GM12892 (cell line): Measurements from ENCODE around the gene MSH2.

ENCODE experiments used
- POLR2A ChIP-seq: IDR thresholded peaks from 2 replicates; pipeline ENCODE4 v1.6.1; 2011; ENCODE audit warnings: low read depth, low read length, control low read depth
- POLR2AphosphoS5 ChIP-seq: IDR thresholded peaks from 2 replicates; pipeline ENCODE4 v1.6.1; 2011; ENCODE audit warnings: low read depth, low read length, control low read depth
- TAF1 ChIP-seq: IDR thresholded peaks from 2 replicates; pipeline ENCODE4 v1.6.1; 2011; ENCODE audit warnings: low read depth, mild to moderate bottlenecking, control low read depth, low read length, borderline replicate concordance

DNA sequence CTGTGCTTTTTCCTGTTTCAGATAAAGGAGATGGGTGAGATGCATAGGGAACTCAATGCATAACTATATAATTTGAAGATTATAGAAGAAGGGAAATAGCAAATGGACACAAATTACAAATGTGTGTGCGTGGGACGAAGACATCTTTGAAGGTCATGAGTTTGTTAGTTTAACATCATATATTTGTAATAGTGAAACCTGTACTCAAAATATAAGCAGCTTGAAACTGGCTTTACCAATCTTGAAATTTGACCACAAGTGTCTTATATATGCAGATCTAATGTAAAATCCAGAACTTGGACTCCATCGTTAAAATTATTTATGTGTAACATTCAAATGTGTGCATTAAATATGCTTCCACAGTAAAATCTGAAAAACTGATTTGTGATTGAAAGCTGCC, 16.4 kb upstream of the MSH2 start:
- no peak for TF ChIP-seq POLR2AphosphoS5
- no peak for TF ChIP-seq TAF1
- TF ChIP-seq POLR2A, result no peak
